GF-D8 (cell line): ENCODE measurements around the gene TSR3.
A peak's percentile ranks its signal among the peaks of the same experiment; 100 is the strongest.

Experiments
- DNase-seq: peaks from one replicate; lab custom pipeline; 2025; lab: John Stamatoyannopoulos, UW

Gene TSR3

GRCh38 chr16:1377406-1378010 is 25.8 kb upstream of the TSR3 start:
- peak; percentile 4 for DNase-seq

GRCh38 chr16:1375741-1376410 is 24.2 kb upstream of the TSR3 start:
- DNase-seq: no peak

DNA sequence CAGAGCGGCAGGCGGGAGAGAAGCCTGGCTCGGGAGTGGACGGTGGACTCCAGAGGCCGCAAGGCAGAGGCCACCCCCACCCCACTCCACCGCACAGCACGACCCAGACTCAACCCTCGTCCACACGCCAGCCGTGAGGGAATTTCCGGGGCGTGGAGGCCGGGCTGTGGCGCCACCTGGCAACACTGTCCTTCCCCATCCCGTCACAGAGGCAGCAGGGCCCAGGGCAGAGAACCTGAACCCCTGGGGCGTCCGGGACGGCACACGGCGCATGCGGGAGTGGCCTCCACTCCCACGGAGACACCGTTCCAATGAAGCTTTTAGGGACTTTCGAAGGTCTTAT is 23.6 kb upstream of the TSR3 start:
- DNase-seq: no peak

GRCh38 chr16:1374418-1375297 is 23.0 kb upstream of the TSR3 start:
- no peak for DNase-seq

DNA sequence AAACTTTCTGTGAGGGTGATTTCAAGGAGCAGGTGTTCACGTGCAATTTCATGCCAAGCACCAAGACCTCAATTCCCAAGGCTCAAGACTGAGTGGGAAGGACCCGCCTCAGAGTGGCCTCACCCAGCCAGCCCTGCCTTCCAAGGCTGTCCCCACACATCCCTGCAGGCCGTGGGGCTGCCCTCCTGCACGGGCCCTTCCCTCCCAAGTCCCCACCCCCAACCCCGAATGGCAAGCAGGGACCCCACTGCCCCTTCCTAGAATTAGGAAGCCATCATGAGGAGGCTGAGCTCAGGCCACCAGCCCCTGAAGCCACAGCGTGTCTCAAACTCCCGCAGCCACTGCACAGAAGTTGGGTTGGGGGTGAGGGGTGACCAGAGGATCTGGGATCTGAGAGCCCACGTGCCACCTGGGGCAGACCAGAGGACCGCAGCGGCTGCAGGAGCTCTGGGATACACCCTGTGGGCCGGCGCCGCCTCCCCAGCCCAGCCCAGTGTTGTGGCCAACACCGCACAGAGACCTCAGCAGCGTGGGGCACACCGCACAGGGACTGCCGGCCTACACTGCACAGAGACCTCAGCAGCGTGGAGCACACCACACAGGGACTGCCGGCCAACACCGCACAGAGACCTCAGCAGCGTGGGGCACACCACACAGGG is 20.7 kb upstream of the TSR3 start:
- DNase-seq: no peak

GRCh38 chr16:1371054-1371978 is 19.6 kb upstream of the TSR3 start:
- no peak for DNase-seq

DNA sequence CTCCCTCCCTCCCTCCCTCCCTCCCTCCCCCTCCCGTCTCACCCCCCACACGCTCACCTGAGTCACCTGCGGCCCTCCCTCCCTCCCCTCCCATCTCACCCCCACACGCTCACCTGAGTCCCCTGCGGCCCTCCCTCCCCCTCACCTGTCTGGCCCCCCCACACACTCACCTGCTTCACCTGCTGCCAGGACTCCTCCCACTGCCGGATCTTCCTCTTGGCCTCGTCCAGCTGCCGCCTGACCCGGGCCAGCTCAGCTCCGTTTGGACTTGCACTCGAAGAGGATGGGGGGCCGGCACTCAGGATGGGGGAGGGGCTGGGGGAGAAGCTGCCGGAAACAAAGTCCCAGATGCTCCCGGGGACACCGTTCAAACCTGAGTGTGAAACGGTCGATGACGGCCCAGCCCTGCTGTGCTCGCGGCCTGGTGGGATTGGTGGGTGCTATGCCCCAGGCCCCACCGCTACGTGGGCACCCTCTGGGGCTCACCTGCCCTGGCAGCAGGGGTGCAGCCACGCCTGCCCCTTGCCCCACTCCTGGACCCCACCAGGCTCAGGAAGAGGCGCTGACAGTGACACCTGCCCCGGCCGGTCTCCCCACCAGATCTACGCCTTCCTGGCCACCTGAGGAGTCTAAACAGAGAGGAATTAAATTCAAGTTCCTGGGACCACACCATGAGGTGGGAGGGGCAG is 16.0 kb upstream of the TSR3 start:
- DNase-seq: no peak

DNA sequence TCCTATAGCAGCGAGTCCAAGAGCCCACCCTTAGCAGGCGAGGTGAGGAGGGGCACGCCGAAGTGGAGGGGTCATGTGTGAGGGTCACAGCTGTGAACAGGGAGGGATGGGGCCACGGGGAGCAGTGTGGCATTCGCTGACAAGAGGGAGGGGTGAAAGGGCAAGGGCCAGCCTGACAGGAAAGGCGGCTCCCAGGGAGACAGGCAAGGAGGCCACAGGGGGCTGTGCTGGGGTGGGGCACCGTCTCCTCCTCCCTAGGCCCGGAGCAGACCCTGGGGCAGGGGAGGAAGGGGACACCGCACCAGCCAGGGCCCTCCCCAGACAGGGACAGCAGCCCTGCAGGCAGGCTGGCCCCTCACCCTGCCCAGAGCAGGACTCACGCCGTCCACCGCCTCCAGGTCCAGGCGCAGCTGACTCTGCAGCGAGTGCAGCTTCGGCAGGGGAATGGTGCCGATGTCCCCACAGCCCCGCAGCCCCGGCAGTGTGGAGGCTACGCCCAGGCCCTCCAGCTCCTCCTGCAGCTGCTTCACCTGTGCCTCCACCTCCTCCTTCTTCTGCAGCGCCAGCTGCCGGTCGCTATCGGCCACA is 15.1 kb upstream of the TSR3 start:
- no peak for DNase-seq

- DNase-seq: no peak
These were observed 14.5 kb upstream of the TSR3 start for GRCh38 chr16:1366060-1366711.

DNA sequence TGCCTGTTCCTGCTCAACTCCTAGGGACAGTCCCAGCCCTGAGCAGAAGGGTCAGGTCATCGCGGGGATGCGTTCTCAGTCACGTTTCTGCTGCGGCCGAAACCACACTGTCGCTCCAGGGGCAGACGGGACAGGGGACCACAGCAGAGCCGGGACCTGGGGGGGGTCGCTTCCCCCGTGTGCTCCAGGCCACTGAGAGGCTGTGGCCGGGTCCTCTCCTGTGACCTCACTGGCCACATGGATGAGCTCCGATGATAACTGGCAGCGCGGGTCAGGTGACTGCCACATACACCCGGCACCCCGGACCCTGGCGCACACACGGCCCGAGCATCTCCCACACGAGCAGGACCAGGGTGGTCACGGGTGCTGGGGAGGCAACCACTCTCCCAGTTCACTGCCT is 12.8 kb upstream of the TSR3 start:
- DNase-seq: no peak

DNA sequence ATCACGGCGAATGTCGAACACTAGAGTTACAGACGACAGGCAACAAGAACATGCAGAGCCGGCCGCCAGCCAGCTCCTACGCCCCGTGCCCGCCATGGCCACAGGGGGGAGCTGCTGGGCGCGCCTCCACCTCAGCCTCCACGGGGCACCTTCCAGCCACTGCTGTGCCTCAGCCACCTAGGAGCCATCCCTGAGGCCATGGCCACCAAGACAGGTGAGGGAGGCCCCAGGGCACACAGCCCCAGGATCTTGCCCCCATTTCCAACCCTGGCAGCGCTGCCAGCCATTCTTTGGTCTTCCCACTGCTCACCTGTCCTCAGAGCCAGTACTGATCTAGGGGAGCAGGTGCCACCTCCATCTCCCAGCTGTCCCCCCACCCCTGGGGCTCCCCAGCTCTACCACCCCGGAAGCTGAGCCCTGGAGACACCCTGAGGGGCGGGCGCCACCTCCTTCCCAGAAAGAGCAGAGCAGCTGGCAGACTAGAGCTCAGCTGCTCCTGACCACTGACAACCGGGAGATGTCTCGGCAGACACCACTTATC is 11.9 kb upstream of the TSR3 start:
- no peak for DNase-seq

GRCh38 chr16:1362807-1363206 is 11.1 kb upstream of the TSR3 start:
- no peak for DNase-seq

- no peak for DNase-seq
These were observed 10.1 kb upstream of the TSR3 start for GRCh38 chr16:1361685-1362360.

GRCh38 chr16:1357906-1358566 is 6.4 kb upstream of the TSR3 start:
- no peak for DNase-seq

DNA sequence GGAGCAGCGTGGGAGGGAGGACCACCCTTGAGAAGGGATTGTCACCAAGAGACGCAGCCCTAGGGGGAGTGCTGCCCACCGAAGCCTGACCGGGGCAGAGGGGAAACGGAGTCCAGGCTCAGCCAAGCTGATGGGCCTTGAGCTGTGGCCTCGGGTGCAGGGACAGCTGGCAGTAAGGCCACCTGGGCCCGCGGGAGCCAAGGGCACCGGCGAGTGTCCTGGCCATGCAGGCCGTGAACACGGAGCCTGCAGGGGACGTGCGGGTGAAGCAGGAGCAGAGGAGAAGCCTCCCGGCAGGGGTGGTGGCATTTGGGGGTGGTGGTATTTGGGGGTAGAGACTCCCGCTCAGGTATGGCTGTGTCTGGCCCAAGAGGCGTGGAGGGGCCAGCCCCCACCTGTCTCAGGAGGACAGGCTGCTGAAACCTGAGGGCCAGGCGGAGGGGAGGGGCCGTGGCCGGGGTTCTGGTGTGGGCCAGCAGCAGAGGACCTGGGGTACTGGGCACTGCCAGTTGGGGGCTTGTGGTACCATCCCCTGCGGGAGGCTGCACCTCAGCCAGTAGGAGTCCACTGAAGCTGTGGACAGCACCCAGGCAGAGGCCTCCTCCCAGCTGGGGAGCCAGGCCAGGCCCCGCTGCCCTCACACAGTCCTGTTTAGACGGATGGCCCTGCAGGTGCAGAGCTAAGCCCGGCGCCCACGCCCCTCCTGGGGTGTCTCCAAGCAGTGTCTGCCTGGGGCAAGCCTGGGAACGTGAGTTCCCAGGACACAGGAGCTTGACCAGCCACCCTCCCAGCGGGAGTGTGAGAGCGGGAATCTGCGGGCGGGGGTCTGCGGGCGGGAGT is 4.6 kb upstream of the TSR3 start:
- DNase-seq: no peak

GRCh38 chr16:1355591-1355990 is 3.9 kb upstream of the TSR3 start:
- DNase-seq: no peak

GRCh38 chr16:1354815-1355540 is 3.3 kb upstream of the TSR3 start:
- DNase-seq: no peak
